Embryonic facial prominence (tissue), 1 donor: Measurements from ENCODE around the gene PACRG.
A peak's percentile ranks its signal among the peaks of the same experiment; 100 is the strongest.
"Not testable (repeated sequence)": the region's sequence is repeated elsewhere in the genome, so short reads cannot be mapped to it uniquely, and the experiment has no call there.

Source experiments
- DNase-seq: peaks from one replicate; pipeline ENCODE4 v3.0.0-alpha.2; 2016; ENCODE audit errors: extremely low spot score

Gene PACRG

DNA sequence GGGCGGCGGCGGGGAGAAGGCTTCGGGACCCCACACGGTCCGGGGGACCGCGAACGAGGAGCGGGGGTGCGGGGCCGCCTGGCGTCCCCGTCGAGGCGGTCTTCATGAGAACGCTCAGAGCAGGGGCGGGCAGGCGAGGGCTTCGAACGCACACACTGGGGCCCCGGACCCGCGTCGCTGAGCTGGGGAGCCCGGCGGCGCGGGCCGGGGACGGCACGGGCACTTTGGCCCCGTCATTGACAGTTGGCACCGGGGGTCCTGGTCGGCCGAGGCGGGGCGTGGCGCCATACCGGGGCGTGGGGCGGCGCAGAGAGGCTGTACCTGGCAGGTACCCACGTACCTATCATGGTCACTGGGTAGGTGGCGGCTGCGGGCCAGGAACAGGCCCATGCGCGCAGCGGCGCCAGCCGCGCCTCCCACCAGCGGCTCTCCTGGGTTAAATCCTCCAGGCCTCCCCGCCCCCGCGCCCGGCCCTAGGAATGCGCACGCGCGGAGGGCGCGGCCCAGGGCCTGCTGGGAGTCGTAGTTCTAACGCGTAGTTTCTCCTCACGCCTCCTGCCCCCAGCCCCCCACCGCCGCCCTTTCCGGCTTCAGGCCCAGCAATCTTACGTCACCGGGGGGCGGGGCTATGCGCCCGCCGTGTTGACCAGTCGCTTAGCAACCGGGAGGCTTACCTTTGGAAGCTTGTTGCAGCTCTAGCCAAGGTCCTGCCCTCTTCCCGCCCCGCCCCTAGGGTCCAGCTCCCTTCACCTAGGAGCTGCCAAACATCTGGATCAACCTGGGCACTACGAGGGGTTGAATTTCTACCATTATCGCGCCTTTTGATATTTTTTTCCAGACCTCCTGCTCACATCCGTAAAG, at the start of gene PACRG, which contains the start of gene PRKN:
TSS of gene PACRG (plus strand) at position 653 of the 861 bp plus-strand sequence.
TSS of gene PRKN (minus strand) at position 445 of the 861 bp plus-strand sequence.
- DNase-seq: peak; percentile 95

DNA sequence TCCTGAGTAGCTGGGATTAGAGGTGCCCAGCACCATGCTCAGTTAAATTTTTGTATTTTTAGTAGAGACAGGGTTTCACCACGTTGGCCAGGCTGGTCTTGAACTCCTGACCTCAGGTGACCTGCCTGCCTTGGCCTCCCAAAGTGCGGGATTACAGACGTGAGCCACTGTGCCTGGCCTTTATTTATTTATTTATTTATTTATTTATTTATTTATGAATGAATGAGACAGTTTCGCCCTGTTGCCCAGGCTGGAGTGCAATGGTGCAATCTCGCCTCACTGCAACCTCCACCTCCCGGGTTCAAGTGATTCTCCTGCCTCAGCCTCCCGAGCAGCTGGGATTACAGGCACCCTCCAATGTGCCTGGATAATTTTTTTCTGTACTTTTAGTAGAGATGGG, 48.9 kb upstream of the PACRG start:
- not testable (repeated sequence) for DNase-seq

DNA sequence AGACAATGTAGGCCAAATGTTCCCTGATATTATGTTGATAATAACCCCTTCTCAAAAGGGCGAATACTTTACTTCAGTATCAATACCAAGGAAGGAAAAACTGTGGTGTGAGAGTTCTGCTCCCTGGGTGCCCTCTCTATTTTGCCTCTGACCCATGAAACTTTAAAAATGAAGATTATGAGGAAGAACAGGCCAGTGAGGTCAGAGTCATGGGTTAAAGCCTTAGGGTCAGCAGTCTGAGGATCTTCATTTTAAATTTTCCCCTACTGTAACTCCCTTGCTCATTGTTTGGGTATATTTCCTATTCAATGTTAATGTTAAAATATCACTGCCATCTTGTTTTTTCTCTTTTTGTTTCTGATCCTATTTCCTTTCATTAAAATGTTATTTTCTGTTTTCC, 48.1 kb upstream of the PACRG start:
- DNase-seq: no peak

DNA sequence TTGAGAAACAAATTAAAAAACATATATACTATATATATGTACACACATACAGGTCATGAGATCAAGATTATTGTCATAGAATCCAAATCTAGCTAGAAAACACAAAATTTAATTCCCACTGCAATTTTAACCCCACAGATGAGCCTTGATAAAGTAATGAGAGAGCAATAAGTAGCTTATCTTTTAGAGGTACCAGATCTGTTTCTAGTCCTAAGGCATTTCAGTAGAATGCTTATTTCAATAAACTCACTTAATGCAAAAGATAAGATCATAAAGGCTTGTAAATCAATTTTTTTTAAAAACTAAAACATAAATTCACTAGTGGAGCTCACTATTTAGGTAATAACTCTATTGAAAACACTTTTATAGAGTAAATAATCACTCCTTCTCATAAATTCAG, 47.4 kb upstream of the PACRG start:
- no peak for DNase-seq

DNA sequence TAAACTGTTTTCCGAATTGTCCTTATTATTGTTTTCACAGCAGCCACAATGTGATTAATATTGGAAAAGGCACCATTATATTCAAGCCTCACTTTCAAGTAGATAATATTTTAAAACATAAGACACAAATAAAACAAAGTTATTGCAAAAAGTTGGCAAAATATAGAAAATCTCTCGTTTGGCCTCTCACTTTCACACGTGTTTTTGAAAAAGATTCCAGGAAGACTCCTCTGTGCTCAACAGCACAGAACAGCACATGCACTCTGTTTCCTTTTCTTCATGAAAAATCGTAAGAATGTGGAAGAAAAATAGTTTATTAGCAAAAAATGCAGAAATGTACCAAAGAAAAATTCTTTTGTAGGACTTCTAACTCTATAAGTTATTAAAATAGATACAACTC, 46.9 kb upstream of the PACRG start:
- no peak for DNase-seq

DNA sequence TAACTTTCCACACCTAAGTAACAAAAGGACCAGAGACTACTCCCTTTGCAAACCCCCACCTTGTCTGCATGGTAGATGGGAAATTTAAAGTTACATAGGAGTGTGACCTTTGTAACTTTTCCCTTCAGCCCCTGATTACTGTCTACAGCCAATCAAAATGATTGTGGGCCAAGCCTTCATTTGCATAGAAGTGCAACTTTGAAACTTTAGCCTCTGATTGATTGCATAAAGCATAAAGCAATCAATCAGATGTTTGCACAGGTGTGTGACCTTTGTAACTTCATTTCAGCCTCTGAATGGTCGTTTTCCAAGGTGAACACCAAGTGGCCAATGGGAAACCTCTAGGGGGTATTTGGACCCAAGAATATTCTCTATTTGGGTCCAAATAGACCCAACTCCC, 46.3 kb upstream of the PACRG start:
- no peak for DNase-seq

DNA sequence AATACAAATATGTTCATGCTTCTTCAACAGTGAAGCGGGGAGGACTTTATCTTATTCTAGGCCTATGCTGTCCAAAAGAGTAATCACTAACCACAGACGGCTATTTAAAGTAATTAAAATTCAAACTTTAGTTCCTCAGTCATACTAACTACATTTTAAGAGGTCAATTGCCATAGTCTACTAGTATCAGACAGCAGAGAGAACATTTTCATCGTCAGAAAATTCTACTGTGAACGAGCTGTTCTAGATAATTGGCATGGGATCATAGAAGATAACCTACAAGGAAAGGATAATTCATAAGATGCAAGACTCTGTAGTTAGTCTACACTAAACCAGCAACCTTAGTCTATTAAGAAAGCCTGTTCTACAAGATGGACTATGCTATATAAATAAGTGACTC, 44.6 kb upstream of the PACRG start:
- DNase-seq: no peak

DNA sequence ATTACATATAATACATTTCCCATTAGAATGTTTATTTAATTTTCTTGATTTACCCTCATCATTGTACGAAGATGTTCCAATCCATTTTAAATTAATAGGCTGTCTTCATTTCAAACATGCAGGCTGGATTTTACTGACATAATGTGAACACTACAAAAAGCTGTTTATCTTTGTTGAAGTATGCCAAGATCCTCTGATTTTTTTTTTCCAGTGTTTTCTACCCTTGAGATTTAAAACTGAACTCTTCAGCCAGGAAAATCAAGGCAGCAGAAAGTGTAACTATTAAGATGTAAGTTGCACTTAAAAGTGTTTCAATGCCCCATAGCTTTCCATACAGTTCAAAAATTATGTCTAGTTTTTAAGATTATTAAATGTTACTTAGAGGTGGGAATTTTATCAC, 43.7 kb upstream of the PACRG start:
- no peak for DNase-seq

DNA sequence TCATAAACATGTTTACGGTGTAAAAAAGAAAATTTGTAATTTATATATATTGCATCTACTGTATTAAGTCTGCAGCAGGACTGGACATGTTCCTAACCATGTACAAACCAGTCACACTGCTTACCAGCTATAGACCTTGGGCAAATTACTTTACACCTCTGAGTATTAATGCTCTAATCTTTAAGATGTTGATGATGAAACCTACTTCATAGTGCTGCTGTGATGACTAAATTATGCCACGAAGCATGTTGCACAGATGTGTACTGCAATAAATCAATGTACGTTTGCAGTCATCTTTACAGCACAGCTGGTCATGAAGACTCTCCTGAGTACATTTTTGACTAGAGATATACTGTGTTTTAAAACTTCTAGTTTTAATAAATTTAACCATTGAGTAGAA, 42.8 kb upstream of the PACRG start:
- no peak for DNase-seq

DNA sequence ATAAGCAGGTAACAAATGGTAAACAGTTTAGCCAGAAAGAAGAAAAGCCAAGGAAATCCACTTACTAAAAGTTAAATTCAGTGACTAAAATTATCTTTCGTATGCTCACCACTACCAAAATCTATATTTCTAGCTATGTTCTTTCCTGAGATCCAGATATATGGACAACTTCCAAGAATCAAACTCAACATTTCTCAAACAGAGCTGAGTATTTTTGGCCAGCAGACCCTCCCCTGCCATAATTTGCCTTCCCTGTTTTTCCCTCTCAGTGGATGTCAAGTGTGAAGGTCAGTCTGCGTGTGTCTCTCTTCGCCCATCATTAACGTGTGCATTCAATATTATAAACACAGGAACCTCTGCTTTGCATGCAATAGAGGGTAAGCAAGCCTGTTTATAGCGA, 42.2 kb upstream of the PACRG start:
- no peak for DNase-seq

DNA sequence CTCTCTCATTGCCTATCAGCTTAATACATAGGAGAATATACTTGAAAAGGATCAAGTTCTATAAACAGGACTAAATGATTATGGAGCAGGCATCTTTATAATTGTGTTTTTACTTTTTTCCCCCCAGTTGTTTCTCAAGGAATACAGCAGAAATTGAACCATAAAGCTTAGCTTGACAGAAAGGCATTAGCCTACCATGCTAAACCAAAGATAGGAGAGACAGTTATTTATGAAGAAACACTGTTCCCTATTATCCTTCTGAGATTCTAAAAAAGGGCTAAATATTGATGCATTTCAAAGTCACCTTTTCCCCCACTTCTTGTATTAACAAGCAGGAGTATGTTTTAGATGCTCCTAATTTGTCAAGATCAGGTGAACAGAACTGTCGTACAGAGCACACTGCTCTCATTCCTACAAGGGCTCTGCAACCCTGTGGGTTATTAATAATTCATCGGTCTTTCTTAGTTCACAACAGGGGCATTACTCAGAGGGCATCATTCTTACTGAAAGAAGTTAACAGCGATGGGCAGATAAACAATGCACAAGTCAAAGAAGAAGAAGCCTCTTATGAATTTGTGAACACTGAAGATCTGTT, 38.9 kb upstream of the PACRG start:
- DNase-seq: no peak

DNA sequence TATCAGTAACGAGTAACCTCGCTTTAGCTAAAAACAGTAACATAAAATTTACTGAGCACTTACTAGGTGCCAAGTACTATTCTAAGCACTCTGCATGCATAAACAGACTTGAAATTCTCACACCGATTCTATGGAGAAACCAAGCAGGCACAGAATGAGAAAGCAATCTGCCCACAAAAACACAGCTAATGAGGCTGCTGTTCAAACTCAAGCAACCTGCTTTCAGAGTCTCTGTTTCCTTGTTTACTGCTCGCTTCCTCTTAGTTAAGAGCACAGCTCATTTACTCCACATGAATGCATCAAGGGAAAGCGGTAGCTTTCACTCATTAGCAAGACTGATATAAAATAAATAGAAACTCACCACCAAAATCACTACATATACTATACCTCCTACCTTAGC, 37.6 kb upstream of the PACRG start:
- no peak for DNase-seq

DNA sequence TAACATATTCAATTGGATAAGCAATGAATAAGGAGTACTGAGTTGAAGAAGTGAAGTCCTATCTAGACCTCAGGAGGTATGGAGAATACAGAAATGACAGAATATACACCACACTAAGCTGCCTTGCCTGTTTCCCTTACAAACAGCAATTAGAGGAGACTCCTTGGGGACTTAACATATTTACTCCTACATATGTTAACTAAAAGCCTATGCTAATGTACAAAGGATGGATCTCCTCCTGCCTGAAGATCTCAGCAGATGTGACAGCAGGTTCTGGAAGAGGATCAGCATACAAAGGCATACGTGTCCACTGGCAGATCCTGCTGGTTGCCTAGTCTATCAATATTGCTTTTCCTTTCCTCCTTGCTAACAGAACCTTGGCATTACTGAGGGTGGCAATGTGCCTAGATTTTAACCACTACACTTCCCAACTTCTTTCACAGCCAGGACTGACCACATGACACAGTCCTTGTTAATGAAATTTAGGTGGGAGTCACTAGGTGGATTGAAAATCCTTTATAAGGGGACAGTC, 29.8 kb upstream of the PACRG start:
- no peak for DNase-seq

DNA sequence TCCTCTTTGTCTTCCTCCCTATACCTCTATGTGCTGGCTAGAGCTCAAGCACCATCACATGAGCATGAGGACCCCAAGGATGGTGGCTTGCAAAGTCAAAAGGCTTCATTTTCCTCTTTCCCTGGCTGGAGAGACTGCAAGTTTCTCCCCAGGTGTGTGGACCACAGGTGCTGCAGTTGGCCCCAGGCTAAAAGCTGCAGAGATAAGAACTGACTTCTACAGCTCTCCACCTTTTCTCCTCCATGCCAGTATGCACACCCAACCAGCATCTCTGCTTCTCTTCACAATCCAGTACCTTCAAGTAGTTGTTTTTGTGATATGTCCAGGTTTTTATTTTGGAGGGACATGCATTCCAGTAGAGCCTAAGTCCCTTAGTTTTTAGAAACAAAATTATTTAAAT, 29.3 kb upstream of the PACRG start:
- no peak for DNase-seq

DNA sequence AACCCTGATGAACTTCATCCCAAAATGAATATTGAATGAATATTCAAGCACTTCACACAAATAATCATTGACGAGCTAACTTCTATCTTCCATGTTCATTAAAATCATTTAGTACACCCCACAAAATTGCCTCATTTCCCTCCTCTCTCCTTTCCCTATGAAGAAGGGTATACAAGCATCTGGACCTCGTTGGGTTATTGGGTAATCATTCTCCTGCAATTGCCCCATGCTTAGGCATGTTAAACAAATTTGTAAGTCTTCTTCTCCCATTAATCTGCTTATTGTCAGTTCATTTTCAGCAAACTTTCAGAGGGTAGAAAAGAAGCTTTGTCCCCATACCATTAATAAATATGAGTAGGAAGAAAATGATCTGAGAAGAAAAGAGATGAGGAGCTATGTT, 27.8 kb upstream of the PACRG start:
- no peak for DNase-seq

DNA sequence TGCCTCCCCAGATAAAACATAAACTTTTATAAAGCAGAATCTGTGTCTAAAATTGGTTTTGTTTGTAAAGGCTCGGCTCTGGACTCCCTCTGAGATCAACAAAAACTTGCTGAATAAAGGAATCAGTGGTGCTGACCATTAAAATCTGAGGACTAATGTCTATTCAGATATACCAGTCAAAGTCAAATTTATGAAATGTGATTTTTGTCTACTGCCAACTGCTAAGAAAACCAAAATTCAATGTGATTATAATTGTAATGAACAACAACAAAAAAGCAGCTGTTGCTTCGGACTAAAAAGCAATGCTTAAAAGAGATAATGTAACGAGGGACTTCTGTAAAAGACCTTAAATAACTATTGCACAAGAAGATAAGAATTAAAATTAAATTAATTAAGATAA, 26.8 kb upstream of the PACRG start:
- DNase-seq: no peak

DNA sequence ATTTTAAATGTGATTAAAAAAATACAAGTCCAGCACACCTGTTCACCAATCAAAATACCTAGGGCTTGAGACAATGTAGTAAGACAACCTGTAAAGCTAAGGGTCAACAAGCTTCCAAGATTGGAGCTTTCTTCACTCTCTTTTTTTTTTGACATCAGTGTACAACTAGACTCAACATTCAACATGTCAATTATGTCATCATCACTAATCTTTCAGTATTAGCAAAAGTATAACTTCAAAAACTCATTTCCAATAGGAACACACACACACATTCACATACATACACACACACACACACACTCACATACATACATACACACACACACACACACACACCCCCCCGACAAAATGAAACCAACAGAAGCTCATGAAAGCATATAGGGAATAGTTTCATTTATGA, 26.2 kb upstream of the PACRG start:
- DNase-seq: no peak

DNA sequence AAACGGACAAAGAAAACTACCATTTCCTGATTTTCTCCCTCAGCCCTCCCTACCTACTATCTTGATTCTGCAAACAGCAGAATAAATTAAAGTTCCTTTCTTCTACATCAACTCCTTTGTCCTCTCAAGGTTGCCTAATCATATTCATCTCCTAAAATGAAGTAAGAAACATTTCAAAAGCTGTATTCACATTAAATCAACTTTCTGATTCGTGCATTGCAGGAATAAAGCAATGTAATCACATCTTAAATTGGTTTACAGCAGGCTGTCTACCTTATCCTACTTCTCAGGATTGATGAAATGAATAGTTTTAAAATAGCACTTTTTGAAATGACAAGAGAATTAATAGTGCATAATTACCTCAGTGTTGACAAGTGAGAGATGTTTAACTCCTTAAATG, 25.3 kb upstream of the PACRG start:
- DNase-seq: no peak

DNA sequence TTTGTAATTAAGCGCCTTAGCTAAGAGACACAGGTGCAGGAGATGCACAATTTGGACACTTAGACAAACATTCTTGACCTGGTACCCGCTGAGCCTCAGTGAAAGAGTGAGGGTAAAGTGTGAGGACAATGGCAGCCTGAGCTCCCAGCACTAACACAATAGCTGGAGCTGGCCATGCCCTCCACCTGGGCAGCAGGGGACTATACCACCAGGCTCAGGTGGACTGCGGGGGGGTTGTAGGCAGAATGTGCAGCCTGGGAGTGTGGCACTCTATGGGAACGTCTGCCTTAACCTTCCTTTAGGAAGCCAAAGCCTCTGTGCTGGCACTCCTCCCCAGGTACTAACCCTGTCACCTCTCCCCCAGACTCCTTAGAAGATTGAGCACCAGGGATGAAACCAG, 23.8 kb upstream of the PACRG start:
- no peak for DNase-seq

DNA sequence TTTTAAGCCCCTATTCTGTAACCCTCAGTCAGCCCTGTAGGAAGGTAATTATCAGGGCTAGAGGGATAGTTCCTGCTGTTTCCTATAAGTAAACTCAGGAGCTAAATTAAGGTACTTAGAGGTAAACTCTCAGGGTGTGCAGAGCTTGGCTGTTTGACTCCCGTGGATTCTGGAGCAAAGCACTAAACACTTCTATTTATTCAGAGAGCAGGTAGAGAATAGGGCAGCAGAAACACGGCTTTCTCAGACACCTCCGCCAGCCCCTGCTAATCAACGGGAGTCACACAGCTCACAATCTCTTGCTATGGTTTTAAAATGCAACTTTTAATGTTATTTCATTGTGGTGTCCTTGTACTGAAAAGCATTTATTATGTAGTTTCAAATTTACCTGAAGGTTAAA, 22.0 kb upstream of the PACRG start:
- no peak for DNase-seq

DNA sequence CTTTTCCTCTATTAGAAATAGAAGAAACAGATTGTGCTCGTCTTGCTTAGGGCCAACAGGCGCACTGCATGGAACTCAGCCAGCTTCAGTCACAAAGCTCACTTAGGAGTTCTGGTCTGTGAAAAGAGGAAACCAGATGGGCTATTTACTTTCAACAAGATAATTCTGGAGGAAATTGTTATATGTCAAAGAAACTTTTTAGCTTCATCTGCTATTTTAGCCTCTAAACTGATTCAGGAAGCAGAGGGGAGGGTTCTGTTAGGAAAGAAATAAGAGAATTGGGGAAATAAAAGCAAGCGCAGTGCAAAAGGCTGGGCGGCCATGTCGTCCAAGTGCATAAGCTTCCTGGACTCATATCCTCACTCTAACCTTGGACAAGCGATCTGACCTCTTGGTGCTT, 21.5 kb upstream of the PACRG start:
- no peak for DNase-seq

DNA sequence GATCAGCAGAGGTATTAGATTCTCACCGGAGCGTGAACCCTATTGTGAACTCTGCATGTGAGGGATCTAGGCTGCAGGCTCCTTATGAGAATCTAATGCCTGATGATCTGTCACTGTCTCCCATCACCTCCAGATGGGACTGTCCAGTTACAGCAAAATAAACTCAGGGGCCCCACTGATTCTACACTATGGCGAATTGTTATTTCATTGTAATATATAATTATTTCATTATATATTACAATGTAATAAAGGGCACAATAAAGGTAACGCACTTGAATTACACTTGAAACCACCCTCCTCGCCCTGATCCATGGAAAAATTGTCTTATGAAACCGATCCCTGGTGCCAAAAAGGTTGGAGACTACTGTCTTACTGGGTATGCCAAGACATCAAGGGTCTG, 18.8 kb upstream of the PACRG start:
- no peak for DNase-seq

DNA sequence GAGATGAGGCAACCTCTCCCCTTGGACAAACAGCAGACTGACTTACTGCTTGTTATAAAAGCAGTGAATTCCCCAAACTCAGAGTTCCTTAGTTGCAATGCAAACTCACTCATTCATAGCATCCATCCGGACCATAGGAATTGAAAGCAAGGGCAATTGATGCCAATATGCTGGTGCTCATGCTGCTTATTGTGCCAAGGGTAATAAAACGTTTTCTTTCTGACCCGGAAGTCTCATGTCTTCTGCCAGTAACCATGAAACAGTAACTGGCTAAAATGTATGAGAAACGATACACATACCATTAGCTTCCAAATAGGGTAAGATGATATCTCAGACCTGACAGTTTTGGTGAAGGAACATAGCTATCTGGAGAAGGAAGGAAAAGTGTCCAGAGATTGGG, 18.3 kb upstream of the PACRG start:
- no peak for DNase-seq
